GM10248 (cell line): Measurements from ENCODE around the gene PTPDC1.

Experiments used
- CTCF ChIA-PET: fragments of 300-600 bp; sonication (Branson Sonifier 250); formaldehyde crosslinking; extraction: SDS; loops from one replicate; lab custom pipeline; 2021; ENCODE audit warnings: antibody characterized with exemption; lab: Yijun Ruan, JAX
- POLR2A ChIA-PET: fragments of 350-650 bp; sonication (Branson Sonifier 250); formaldehyde crosslinking; extraction: SDS; loops from one replicate; lab custom pipeline; 2020; ENCODE audit warnings: antibody characterized with exemption; lab: Yijun Ruan, JAX
- DNase-seq: peaks from one replicate; pipeline ENCODE4 v3.0.0; 2012; ENCODE audit errors: extremely low spot score
- TF ChIP-seq, protein P1 (sequence below): IDR thresholded peaks from 2 replicates; pipeline ENCODE4 v1.5.1; 2012; ENCODE audit warnings: mild to moderate bottlenecking, low read depth; ENCODE audit errors: extremely low read depth, missing control alignments, control extremely low read depth

Gene PTPDC1

DNA sequence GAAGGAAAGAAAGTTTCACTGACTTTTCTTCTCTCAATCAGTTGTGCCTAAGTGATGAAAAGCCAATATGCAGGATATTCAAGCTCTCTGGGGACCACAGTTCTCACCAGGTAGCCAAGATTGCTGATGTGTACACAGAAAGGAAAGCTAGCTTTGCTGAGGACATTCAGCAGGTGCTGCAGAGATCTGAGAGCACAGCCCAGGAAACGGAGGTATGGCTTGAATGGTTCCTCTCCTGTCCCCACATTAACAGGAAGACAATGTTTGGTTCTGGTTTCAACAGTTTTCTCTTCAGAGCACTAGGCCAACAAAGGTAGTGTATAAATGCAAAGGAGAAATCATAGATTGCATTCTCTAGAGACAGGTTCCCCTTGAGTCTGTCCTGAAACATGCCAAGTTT lies 69.6 kb downstream of the PTPDC1 start:
- TF ChIP-seq, protein P1, sequence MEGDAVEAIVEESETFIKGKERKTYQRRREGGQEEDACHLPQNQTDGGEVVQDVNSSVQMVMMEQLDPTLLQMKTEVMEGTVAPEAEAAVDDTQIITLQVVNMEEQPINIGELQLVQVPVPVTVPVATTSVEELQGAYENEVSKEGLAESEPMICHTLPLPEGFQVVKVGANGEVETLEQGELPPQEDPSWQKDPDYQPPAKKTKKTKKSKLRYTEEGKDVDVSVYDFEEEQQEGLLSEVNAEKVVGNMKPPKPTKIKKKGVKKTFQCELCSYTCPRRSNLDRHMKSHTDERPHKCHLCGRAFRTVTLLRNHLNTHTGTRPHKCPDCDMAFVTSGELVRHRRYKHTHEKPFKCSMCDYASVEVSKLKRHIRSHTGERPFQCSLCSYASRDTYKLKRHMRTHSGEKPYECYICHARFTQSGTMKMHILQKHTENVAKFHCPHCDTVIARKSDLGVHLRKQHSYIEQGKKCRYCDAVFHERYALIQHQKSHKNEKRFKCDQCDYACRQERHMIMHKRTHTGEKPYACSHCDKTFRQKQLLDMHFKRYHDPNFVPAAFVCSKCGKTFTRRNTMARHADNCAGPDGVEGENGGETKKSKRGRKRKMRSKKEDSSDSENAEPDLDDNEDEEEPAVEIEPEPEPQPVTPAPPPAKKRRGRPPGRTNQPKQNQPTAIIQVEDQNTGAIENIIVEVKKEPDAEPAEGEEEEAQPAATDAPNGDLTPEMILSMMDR = no peak
- DNase-seq = no peak
- CTCF ChIA-PET = no interaction called here
- POLR2A ChIA-PET = no interaction called here

DNA sequence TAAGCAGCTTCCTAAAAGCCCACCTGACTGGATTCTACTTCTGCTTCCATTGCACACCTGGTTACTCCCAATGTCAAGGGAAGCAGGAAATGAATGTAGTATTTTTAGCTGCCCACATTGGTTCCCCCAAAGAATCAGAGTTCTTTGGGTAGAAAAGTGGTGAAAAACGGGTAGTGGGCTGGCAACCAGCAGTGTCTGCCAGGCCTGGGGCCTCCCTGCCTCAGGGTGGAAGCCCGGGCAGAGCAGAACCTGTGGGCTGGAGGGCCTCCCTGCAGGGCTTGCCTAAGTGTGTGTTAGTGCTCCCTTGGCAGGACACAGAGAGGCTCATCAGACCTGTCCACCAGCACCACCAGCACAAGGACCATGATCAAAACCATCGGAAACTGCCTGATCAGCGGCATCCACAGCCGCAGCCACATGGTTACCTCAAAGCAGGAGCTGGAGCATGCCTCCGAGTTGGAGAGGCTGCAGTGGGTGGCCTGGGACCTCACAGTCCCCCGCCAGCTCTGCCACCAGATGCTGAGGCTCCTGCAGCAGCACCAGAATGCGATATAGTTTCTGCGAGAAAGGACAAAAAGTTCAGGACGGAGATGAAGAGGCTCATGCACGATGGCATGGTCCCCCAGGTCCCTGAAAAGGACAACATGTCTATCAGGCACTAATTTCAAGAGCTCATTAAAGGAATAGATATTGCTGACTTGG lies 72.2 kb downstream of the PTPDC1 start:
- DNase-seq = no peak
- POLR2A ChIA-PET = interaction anchor here (0.6 to 1.0 kb wide), 2 partner anchors 10 to 12 kb away, joined by 3 to 5 read pairs; no protein-coding TSS in a partner anchor
- TF ChIP-seq, protein P1 = no peak
- CTCF ChIA-PET = interaction anchor here (1.4 kb wide), 1 partner anchor 57 kb away, joined by 4 read pairs; no protein-coding TSS in a partner anchor

DNA sequence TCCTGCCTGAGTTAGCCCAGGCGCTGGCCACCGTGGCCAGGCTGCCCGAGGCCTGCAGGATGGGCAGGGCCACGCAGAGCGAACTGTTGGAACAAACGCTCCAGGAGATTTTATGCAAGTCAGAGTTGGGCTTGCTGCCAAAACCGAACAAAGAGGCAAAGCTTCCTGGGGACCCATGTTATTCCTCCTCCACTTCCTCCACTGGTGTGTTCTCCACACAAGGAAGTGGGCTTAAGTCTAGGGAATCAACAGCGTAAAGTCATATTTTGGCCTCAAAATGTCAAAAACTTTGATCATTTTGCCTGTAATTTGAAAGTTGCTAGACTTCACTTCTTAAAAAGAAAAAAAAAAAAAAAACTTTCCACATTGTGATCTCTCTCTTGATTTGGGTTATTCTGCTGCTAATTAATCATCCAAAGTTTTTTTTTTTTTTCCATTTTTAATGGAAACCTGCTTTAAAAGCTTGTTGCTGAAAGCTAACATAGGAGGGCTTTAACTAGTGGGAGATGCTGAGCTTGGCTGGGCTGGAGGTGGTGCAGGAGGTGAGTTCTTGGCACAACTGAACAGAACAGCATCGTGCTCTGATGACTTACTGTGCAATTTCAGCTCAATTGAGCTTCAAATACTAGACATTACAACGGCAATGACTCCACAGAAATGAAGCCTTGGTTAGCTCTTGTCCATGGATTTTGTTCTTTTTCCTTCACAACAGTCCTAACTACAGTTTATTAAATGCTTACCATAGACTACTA lies 73.0 kb downstream of the PTPDC1 start:
- POLR2A ChIA-PET = interaction anchor here (0.6 to 1.0 kb wide), 2 partner anchors 9 to 11 kb away, joined by 3 to 5 read pairs; no protein-coding TSS in a partner anchor
- CTCF ChIA-PET = interaction anchor here (0.9 to 1.4 kb wide), 2 partner anchors 14 to 56 kb away, joined by 3 to 4 read pairs; no protein-coding TSS in a partner anchor
- TF ChIP-seq, protein P1 = no peak
- no peak for DNase-seq
